HG03175 (cell line): ENCODE data around the gene SPATA31E1.

Experiments used
- ATAC-seq: cut with Tn5 transposase; IDR thresholded peaks from one replicate; pipeline ENCODE4 v1.9.1; 2021; ENCODE audit warnings: mild to moderate bottlenecking, moderate library complexity; ENCODE audit not compliant: unreplicated experiment

The SPATA31E1 gene

GRCh38 chr9:87862536-87863268 is 20.0 kb upstream of the SPATA31E1 start:
- no peak for ATAC-seq

DNA sequence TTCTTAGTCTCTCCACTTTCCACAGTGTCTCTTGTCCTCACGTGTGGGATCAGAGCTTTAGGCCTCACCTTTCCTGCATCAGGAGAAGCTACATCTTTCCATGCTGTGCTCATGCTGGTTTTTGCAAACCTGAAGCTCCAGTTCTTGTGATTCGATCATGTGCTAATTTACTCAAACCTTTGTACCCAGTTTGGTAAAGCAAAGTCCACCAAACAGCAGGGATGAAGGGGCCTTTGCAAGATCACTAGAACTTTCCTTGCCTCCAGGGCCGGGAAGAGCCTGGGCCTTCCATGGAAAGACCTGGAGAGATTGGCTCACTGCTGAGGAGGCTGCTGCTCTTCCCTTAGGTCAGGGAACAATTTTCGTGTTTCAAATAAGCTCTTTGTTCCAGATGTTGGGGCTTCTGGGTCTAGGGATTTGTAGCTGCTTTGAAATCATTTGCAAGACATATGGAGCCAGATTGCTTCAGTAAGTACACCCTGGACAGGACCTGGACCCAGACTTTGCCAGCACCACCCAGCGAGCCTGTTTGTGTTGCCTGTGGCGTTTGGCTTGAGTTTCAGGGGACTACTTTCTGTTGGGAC is 18.7 kb upstream of the SPATA31E1 start:
- no peak for ATAC-seq

DNA sequence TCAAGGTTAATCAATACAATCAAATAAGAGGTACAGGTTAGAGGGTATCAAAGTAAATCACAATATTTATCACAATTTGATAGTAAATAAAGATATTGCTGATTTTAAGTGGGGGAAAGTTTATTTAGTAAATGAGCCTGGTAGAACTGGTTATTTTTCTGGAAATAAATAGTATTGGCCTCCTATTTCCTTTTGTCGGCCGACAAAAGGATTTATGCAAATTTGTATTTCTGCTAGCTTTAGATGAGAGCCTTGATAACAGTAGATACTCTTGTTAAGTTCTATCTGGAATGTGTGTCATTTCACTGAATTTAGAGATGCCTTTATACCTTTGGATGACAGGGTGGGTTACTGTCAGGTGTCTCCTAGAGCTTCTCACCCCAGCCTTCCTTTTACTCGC is 17.8 kb upstream of the SPATA31E1 start:
- no peak for ATAC-seq

DNA sequence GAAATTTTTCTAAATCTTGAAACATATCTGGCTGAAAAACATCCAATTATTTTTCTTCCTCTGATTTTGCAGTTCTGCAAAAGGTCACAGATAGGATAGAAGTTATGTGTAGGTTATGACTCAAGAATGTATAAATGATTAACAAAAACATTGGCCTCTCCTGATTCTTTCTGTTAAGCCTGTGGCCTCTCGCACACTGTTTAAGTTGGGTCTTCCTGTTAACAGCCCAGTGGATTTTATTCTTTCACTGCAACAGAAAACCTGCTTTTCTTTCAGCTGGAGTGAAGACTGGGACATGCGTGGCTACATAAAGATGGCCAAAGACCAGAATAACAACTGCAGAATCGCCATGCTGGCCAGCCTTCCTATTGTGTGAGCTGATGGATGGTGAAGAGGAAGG is 17.1 kb upstream of the SPATA31E1 start:
- no peak for ATAC-seq

- no peak for ATAC-seq
Observed at GRCh38 chr9:87867391-87867790, 15.3 kb upstream of the SPATA31E1 start.

GRCh38 chr9:87868175-87868574 is 14.5 kb upstream of the SPATA31E1 start:
- no peak for ATAC-seq

GRCh38 chr9:87868635-87869034 is 14.0 kb upstream of the SPATA31E1 start:
- ATAC-seq, result no peak

GRCh38 chr9:87869082-87869481 is 13.6 kb upstream of the SPATA31E1 start:
- no peak for ATAC-seq

DNA sequence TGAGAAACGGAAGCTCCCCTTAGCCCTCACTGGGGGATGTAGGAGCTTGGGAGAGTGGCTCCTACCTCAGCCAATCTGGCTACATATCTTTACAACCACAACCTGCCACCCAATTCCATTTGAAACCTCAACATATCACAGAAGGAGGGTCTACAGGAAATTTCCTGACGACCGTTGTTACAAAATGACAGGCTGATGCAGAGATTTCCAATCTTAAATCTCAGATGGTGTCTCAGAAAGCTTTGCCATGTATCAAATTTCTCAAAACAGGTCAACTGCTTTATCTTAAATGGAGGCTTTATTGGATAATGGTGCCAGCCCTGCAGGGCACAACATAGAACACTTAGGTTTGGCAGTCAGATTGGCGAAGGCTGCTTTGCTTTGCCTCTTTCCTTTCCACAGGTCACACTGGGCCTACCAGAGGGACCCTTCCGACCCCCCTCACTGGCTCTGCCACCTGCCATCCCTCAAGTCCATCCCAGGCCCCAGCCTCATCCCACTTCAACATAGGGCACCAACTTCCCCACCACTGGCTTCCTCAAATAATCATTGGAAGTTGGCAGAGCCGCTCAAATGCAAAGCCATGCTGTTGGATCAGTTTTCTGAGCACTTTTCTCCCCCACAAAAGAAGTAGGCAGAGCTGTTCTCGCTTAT is 11.1 kb upstream of the SPATA31E1 start:
- no peak for ATAC-seq

DNA sequence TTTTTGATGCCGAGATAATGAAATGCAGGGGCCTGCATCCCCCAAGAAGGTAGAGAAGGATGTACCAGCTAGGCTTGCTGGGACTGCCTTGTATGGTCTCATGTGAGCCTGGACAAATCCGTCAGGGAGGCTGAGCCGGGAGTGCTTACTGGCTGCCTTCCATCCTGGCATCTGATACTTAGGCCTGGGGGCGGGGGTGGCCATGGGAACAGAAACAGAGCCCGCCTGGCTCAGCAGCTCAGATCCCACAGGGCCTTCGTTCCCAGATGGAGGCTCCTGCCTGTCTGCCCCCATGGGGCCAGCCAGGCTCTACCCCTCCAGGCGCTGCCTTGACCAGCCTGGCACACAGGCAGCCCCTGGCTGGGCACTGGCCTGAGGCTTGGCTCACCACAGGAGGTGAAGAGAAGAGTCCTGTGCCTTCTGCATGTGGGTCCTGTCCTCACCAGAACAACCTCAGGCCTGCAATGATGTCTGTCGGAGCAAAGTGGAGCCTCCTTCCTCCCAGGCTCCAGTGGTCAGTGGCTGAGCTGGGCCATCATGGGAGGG is 10.5 kb upstream of the SPATA31E1 start:
- ATAC-seq, result no peak

- no peak for ATAC-seq
Observed at GRCh38 chr9:87873607-87874303, 8.9 kb upstream of the SPATA31E1 start.

GRCh38 chr9:87874304-87874623 is 8.4 kb upstream of the SPATA31E1 start:
- ATAC-seq, result no peak

DNA sequence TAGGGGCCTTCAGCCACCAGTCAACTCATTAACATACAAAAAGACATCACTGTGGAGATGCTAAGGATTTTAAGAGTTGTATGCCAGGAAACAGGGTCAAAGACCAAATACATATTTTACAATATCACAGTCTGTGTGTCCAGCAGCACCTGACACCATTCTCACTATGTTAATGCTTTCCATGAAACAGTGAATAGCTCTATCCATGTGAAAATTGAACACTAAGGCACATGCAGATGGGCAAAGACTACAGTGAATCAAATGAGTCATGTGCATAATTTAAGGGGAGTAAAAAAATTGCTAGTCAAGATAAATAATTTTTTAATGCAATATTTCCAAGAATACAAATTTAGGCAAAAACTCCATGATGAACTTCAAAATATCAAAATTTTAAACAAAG is 7.6 kb upstream of the SPATA31E1 start:
- ATAC-seq, result no peak

DNA sequence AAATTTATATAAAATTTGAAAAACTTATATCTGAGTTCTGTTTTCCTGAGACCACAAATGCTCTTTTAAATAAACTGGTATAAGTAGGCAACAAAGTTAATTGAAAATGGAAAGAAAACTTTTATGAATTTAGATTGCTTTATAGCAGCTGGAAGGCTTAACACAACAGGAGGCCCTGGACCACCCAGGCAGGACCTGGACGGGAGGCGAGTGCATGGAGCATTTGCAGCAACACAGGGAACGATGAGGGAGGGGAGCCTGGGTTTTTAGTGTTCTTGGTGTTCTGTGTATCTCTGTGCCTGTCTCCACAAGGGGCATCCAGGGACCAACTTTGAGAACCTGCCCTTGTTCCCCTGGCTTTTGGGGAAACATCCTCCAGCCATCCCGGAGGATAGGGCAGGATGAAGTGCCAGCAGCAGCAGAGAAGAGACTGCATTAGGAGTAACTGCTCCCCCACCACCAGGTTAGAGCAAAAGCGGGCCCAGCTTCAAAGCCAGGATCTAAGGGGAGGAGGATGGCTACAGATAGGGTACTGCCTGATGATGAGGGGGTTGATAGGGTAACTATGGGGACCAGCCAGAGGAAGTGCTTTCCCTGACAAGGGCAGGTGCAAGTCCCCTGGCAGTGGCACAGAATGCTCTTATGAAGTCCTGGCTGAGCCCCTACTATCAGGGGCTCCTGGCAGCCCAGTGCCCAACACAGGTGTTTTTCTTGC is 6.7 kb upstream of the SPATA31E1 start:
- ATAC-seq, result no peak

- ATAC-seq, result no peak
Observed at GRCh38 chr9:87876708-87877107, 6.0 kb upstream of the SPATA31E1 start.

GRCh38 chr9:87878989-87879511 is 3.6 kb upstream of the SPATA31E1 start:
- ATAC-seq, result no peak

DNA sequence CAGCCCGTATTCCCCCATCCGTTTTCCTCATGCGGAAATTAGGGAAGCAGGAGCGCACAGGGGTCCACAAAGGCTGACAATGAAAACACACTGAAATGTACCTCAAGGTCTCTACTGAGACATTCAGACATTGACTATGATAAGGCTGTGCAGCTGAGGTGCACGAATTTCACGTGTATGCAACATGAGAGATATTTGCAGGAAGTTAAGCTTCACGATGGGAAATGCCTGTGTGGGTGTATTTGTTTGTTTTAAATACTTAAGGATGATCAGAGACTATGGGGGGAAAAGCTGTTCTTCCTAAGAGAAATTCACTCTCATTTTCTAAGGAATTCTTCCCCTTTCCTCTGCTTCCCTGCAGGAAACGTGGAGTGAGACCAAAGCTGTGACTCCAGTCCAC is 2.6 kb upstream of the SPATA31E1 start:
- no peak for ATAC-seq

DNA sequence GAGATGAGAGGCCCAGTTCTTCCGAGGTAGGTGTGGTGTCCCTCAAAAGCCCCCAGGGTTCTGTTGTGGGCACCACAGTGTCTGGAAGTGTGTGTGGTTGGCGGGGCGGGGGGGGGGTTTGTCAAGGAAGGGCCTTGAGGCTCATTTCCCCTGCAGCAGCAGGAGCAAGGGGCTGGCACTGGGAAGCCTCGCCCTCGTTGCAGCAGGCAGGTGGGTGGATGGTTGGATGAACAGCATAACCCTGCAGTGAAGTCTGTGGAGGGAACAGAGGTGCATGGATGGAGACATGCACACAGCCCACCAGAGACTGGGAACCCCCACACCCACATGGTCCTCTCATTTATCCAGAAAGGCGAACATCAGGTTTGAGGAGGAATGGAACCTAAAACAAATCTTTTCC is 2.0 kb upstream of the SPATA31E1 start:
- no peak for ATAC-seq

DNA sequence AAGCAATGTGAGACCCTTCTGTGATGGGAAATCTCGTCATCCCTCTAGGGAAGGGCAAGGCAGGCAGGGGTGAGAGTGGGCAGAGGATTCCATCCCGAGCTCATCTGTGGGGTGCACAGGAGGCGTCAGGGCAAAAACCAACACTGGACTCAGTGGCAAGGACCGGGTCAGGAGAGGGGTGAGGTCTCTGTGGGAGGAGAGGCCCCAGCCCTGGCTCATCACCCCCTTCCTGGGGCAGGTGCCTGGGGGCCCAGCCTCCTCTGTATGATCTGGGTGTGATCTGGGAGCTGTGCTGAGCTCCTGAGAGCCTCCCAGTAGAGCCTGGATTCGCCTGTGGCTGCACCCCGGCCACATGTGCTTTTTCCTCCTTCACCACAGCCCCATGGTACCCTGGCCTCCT is 597 bp downstream of the SPATA31E1 start:
- ATAC-seq, result no peak

DNA sequence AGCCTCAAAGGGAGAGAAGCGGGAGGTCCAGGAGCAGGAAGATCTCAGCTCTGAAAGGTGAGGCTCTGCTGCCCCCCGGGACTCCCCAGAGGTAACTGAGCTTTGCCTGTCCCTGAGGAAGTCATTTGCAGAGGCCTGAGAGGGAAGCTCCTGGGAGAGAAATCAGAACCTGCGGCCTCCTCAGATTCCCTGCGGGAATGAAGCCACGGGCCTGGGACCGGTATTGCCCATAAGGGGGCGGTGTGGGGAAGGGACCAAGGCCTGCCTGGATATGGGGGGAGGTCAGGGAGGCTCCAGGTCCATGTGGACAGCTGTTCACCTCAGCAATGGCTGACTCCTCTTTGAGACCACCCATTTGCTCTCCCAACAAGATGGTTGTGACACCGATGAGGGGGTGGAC is 1.3 kb downstream of the SPATA31E1 start:
- no peak for ATAC-seq
